Astrocyte (in vitro differentiated cells and primary cell): Measurements from ENCODE around the gene SERPINB5.

Experiments
- CTCF ChIP-seq: IDR thresholded peaks from 2 replicates; pipeline ENCODE4 v1.5.1; 2011; ENCODE audit warnings: low read depth, mild to moderate bottlenecking, inconsistent platforms, low read length, moderate library complexity; ENCODE audit not compliant: insufficient read depth
- EZH2 ChIP-seq: IDR thresholded peaks from 2 replicates; pipeline ENCODE4 v1.6.1; 2012; ENCODE audit warnings: mild to moderate bottlenecking, low read length, inconsistent platforms; ENCODE audit not compliant: insufficient read depth

GRCh38 chr18:63431180-63431579 is 45.6 kb upstream of the SERPINB5 start:
- TF ChIP-seq CTCF (no peak), EZH2 (no peak)
